GM23338 (cell line): Measurements from ENCODE around the gene ELMO2. TPM values are rescaled to one million over a fixed set of nuclear protein-coding genes. Genes with fewer than 3 reads are reported as not detected.

ENCODE experiments used
- ATAC-seq: fragments of 200-7000 bp; cut with Tn5 transposase; 3 replicates; pipeline ENCODE4 v1.9.1; 2020
- DNase-seq: peaks from one replicate; pipeline ENCODE4 v3.0.0-alpha.2; 2015; ENCODE audit warnings: low spot score
- H2AFZ ChIP-seq: fragments of 200-600 bp; sonication (generic); 2 replicates; pipeline ENCODE4 v1.8.0; 2016; ENCODE audit warnings: antibody characterized with exemption, mild to moderate bottlenecking, moderate library complexity
- H3F3A ChIP-seq: fragments of 200-600 bp; sonication (generic); replicated peaks from 2 replicates; pipeline ENCODE4 v1.8.0; 2017; ENCODE audit warnings: antibody characterized with exemption, mixed run types, low read depth
- H3K27ac ChIP-seq: fragments of 200-600 bp; sonication (generic); 2 replicates; pipeline ENCODE4 v1.6.1; 2016; ENCODE audit warnings: low read depth
- H3K27me3 ChIP-seq: fragments of 200-600 bp; sonication (generic); 2 replicates; pipeline ENCODE4 v1.8.0; 2016; ENCODE audit warnings: mild to moderate bottlenecking, mixed run types, moderate library complexity; ENCODE audit not compliant: insufficient read depth
- H3K36me3 ChIP-seq: fragments of 200-600 bp; sonication (generic); 2 replicates; pipeline ENCODE4 v1.8.0; 2016; ENCODE audit warnings: mild to moderate bottlenecking; ENCODE audit not compliant: insufficient read depth
- H3K4me1 ChIP-seq: fragments of 200-600 bp; sonication (generic); 2 replicates; pipeline ENCODE4 v1.8.0; 2016; ENCODE audit warnings: mild to moderate bottlenecking, moderate library complexity; ENCODE audit not compliant: insufficient read depth
- H3K4me2 ChIP-seq: fragments of 200-600 bp; sonication (generic); 2 replicates; pipeline ENCODE4 v1.7.1; 2017; ENCODE audit warnings: mixed run types
- H3K4me3 ChIP-seq: fragments of 200-600 bp; sonication (generic); 2 replicates; pipeline ENCODE4 v1.6.1; 2016; ENCODE audit warnings: mixed run types
- H3K79me2 ChIP-seq: fragments of 200-600 bp; sonication (generic); replicated peaks from 2 replicates; pipeline ENCODE4 v1.8.0; 2017; ENCODE audit warnings: mild to moderate bottlenecking; ENCODE audit not compliant: insufficient read depth
- H3K9me2 ChIP-seq: fragments of 200-600 bp; sonication (generic); 2 replicates; pipeline ENCODE4 v1.8.0; 2017; ENCODE audit not compliant: insufficient read depth
- H4K20me1 ChIP-seq: fragments of 200-600 bp; sonication (generic); replicated peaks from 2 replicates; pipeline ENCODE4 v1.8.0; 2017; ENCODE audit warnings: mild to moderate bottlenecking; ENCODE audit not compliant: insufficient read depth
- H3K27ac Mint-ChIP-seq: 2 replicates; pipeline ENCODE4 v1.8.0; 2020; ENCODE audit warnings: inconsistent platforms, mild to moderate bottlenecking, moderate library complexity, mixed read lengths
- H3K27me3 Mint-ChIP-seq: 3 replicates; pipeline ENCODE4 v1.8.0; 2022; ENCODE audit warnings: low read depth, mild to moderate bottlenecking, moderate library complexity, mixed read lengths, inconsistent platforms; ENCODE audit not compliant: insufficient read depth, poor library complexity
- H3K36me3 Mint-ChIP-seq: 3 replicates; pipeline ENCODE4 v1.8.0; 2021; ENCODE audit warnings: low read depth, mild to moderate bottlenecking, inconsistent platforms, moderate library complexity, mixed read lengths
- H3K4me1 Mint-ChIP-seq: 3 replicates; pipeline ENCODE4 v1.8.0; 2020; ENCODE audit warnings: mild to moderate bottlenecking, inconsistent platforms, mixed read lengths
- H3K4me3 Mint-ChIP-seq: 3 replicates; pipeline ENCODE4 v1.8.0; 2021; ENCODE audit warnings: moderate library complexity, mild to moderate bottlenecking, inconsistent platforms, mixed read lengths
- H3K9me3 Mint-ChIP-seq: 3 replicates; pipeline ENCODE4 v1.8.0; 2020; ENCODE audit warnings: moderate library complexity, mild to moderate bottlenecking, inconsistent platforms, mixed read lengths
- CREB1 ChIP-seq: fragments of 250-450 bp; sonication (Bioruptor Pico); IDR thresholded peaks from 2 replicates; pipeline ENCODE4 v1.5.0; 2020; ENCODE audit warnings: low read depth, mild to moderate bottlenecking, moderate library complexity
- EZH2 ChIP-seq: fragments of 200-600 bp; sonication (generic); IDR thresholded peaks from one replicate; pipeline ENCODE4 v1.8.0; 2017; ENCODE audit warnings: antibody characterized with exemption, mild to moderate bottlenecking, low read depth; ENCODE audit not compliant: unreplicated experiment
- POLR2AphosphoS5 ChIP-seq: IDR thresholded peaks from 2 replicates; pipeline ENCODE4 v1.6.1; 2016; ENCODE audit warnings: antibody characterized with exemption, low read depth
- STAT1 ChIP-seq: IDR thresholded peaks from one replicate; pipeline ENCODE4 v1.6.1; 2016; ENCODE audit warnings: antibody characterized with exemption; ENCODE audit not compliant: unreplicated experiment
- ZNF331 ChIP-seq: fragments of 250-450 bp; sonication (Bioruptor Pico); IDR thresholded peaks from 2 replicates; pipeline ENCODE4 v1.5.0; 2020; ENCODE audit warnings: low read depth, mild to moderate bottlenecking, moderate library complexity
- polyA plus RNA-seq: library from polyadenylated mRNA; unstranded; fragments of >200 nt; fragmentation: Nextera tagmentation; extraction: Ambion mirVana; gene quantifications from 2 replicates; pipeline ENCODE4 v1.2.1, GENCODE V29; 2016
- total RNA-seq: library from RNA; depleted of rRNA; stranded (reverse); fragments of >200 nt; shearing (Covaris generic); gene quantifications from 2 replicates; pipeline ENCODE4 v1.2.3, GENCODE V29; 2014
- TF ChIP-seq, protein P1 (sequence below), 2 experiments: fragments of 200-600 bp in 1 of 2; sonication (generic) in 1 of 2; conservative IDR thresholded peaks; 2 replicates each; pipeline versions ENCODE4 v1.5.1 to v1.6.1; 2016 to 2017; ENCODE audit warnings: antibody characterized with exemption in 2 of 2, low read depth in 2 of 2, mild to moderate bottlenecking in 2 of 2, moderate library complexity in 1 of 2
- TF ChIP-seq, protein P2 (sequence below): fragments of 250-450 bp; sonication (Bioruptor Pico); IDR thresholded peaks from 2 replicates; pipeline ENCODE4 v1.5.0; 2020; ENCODE audit warnings: mild to moderate bottlenecking, moderate library complexity

ELMO2 gene
- total and polyA plus RNA-seq, 2 experiments from 2014 or later = 15.1 to 44.1 TPM

DNA sequence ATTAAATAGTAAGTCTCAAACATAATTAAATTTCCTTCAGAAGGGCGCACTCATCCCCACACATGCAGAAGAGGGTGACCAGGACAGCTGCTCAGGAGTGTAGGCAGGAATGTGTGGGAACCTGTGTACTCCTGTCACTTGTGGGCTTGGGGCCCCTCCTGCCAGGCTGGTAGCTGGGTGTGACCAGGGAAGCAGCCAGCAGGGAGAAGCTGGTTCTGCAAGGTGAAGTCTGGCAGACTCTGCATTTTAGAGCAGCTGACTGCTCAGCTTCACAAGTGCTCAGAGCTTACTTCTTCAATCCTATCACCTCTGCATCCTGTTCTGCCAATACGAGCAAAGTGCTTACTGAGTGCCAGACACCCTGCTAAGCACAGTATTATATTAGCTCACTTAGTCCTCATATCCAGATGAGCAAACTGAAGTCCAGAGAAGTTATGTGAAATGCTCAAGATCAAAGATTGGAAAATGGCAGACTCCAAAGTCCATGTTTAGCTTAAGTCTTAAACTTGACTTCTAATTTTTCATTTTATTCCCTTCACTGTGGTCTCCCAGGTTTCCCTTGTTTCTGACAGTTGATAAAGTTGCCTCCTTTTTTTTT is 27.9 kb downstream of the ELMO2 start:
- Histone ChIP-seq H3K4me3 (no peak overlapping the region), H3K4me2 (no peak overlapping the region), H3F3A (no peaks in the 10 kb centered on the region), H3K4me1 (no peaks in the 10 kb centered on the region), H3K9me2 (no peaks in the 10 kb centered on the region), H4K20me1 (no peaks in the 10 kb centered on the region; the same call in 1 of the 2 replicates), H3K36me3 (peaks cover 21% of the 10 kb centered on the region), H3K27me3 (no peaks in the 10 kb centered on the region), H3K27ac (no peak overlapping the region), H3K79me2 (no peaks in the 10 kb centered on the region), H2AFZ (no peak overlapping the region)
- TF ChIP-seq, protein P1, sequence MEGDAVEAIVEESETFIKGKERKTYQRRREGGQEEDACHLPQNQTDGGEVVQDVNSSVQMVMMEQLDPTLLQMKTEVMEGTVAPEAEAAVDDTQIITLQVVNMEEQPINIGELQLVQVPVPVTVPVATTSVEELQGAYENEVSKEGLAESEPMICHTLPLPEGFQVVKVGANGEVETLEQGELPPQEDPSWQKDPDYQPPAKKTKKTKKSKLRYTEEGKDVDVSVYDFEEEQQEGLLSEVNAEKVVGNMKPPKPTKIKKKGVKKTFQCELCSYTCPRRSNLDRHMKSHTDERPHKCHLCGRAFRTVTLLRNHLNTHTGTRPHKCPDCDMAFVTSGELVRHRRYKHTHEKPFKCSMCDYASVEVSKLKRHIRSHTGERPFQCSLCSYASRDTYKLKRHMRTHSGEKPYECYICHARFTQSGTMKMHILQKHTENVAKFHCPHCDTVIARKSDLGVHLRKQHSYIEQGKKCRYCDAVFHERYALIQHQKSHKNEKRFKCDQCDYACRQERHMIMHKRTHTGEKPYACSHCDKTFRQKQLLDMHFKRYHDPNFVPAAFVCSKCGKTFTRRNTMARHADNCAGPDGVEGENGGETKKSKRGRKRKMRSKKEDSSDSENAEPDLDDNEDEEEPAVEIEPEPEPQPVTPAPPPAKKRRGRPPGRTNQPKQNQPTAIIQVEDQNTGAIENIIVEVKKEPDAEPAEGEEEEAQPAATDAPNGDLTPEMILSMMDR (conservative IDR thresholded peaks at IDR 0.05; ENCODE audit: low read depth in 2 of 2) = no peak
- TF ChIP-seq EZH2 = no peak
- no peak for TF ChIP-seq CREB1 (CRISPR knock-in tag)
- TF ChIP-seq, protein P2, sequence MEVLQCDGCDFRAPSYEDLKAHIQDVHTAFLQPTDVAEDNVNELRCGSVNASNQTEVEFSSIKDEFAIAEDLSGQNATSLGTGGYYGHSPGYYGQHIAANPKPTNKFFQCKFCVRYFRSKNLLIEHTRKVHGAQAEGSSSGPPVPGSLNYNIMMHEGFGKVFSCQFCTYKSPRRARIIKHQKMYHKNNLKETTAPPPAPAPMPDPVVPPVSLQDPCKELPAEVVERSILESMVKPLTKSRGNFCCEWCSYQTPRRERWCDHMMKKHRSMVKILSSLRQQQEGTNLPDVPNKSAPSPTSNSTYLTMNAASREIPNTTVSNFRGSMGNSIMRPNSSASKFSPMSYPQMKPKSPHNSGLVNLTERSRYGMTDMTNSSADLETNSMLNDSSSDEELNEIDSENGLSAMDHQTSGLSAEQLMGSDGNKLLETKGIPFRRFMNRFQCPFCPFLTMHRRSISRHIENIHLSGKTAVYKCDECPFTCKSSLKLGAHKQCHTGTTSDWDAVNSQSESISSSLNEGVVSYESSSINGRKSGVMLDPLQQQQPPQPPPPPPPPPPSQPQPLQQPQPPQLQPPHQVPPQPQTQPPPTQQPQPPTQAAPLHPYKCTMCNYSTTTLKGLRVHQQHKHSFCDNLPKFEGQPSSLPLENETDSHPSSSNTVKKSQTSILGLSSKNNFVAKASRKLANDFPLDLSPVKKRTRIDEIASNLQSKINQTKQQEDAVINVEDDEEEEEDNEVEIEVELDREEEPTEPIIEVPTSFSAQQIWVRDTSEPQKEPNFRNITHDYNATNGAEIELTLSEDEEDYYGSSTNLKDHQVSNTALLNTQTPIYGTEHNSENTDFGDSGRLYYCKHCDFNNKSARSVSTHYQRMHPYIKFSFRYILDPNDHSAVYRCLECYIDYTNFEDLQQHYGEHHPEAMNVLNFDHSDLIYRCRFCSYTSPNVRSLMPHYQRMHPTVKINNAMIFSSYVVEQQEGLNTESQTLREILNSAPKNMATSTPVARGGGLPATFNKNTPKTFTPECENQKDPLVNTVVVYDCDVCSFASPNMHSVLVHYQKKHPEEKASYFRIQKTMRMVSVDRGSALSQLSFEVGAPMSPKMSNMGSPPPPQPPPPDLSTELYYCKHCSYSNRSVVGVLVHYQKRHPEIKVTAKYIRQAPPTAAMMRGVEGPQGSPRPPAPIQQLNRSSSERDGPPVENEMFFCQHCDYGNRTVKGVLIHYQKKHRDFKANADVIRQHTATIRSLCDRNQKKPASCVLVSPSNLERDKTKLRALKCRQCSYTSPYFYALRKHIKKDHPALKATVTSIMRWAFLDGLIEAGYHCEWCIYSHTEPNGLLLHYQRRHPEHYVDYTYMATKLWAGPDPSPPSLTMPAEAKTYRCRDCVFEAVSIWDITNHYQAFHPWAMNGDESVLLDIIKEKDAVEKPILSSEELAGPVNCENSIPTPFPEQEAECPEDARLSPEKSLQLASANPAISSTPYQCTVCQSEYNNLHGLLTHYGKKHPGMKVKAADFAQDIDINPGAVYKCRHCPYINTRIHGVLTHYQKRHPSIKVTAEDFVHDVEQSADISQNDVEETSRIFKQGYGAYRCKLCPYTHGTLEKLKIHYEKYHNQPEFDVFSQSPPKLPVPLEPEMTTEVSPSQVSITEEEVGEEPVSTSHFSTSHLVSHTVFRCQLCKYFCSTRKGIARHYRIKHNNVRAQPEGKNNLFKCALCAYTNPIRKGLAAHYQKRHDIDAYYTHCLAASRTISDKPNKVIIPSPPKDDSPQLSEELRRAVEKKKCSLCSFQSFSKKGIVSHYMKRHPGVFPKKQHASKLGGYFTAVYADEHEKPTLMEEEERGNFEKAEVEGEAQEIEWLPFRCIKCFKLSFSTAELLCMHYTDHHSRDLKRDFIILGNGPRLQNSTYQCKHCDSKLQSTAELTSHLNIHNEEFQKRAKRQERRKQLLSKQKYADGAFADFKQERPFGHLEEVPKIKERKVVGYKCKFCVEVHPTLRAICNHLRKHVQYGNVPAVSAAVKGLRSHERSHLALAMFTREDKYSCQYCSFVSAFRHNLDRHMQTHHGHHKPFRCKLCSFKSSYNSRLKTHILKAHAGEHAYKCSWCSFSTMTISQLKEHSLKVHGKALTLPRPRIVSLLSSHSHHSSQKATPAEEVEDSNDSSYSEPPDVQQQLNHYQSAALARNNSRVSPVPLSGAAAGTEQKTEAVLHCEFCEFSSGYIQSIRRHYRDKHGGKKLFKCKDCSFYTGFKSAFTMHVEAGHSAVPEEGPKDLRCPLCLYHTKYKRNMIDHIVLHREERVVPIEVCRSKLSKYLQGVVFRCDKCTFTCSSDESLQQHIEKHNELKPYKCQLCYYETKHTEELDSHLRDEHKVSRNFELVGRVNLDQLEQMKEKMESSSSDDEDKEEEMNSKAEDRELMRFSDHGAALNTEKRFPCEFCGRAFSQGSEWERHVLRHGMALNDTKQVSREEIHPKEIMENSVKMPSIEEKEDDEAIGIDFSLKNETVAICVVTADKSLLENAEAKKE (CRISPR knock-in tag) = no peak
- no peak for TF ChIP-seq ZNF331
- TF ChIP-seq STAT1 = no peak
- no peak for TF ChIP-seq POLR2AphosphoS5
- Mint-ChIP-seq H3K27me3 (no peaks in the 10 kb centered on the region), H3K27ac (no peak overlapping the region), H3K9me3 (no peaks in the 10 kb centered on the region), H3K4me1 (no peaks in the 10 kb centered on the region), H3K36me3 (peaks cover 37% of the 10 kb centered on the region), H3K4me3 (no peak overlapping the region)
- DNase-seq (no peak), ATAC-seq (no peak)
